HG03060 (cell line): Measurements from ENCODE around the gene QRICH2.
"Not testable (repeated sequence)": the region's sequence is repeated elsewhere in the genome, so short reads cannot be mapped to it uniquely, and the experiment has no call there.

Experiments
- ATAC-seq: cut with Tn5 transposase; IDR thresholded peaks from one replicate; pipeline ENCODE4 v1.9.1; 2021; ENCODE audit warnings: low read depth, moderate number of reproducible peaks; ENCODE audit not compliant: unreplicated experiment

Gene QRICH2

DNA sequence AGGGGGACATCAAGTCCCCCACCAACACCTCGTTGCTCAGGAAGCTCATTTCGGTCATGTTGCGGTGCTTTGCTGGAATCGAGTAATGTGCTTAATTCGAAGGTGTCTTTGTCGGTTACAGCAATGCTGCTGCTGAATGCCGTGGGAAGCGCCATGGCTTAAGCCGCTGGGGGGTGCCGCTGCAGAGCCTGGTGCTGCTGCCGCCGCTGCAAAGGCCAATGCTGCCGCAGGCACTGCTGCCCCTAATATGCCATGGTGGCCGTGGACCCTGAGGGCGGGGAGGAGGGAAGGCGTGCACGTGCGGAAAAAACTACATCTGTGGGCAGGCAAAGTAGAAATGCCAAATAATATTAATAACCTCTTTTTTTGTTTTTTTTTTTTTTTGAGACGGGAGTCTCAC lies 81.3 kb downstream of the QRICH2 start:
- not testable (repeated sequence) for ATAC-seq

GRCh38 chr17:76225373-76226086 lies 82.5 kb downstream of the QRICH2 start:
- ATAC-seq: not testable (repeated sequence)
